Measurements from ENCODE around the gene CCDC127. TPM values are rescaled to one million over a fixed set of nuclear protein-coding genes. Genes with fewer than 3 reads are reported as not detected.

CCDC127 gene
- total RNA-seq, 1 experiment from 2014 or later = 24.1 TPM

DNA sequence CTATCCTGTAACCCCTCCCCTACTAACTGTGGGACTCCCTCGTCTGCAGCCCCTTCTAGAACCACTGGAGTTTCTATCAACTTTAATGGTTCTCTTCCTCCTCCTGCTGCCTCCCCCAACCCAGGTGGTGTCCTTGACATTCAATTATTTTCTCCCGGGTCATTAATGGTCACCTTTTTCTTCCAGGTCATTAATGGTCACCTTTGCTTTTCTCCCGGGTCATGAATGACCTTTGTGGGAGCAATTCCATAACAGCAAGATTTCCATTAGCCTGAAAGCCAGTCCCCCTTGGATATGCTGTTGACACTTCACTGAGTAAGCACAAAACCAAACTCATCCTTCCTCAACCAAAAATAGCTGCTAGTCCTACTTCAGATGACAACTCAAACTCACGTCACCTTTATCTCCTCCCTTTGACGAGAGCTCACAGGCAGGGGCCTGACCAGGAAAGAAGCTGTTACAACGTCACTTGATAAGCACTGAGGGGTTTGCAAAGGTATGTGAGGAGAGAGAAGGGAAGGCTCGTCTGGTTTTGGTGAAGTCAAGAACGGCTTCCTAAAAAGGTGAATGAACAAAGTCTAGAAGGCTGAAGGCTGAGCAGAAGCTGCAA, 10.9 kb downstream of the CCDC127 start:
- H3K4me1 ChIP-seq (replicated peaks; ENCODE audit: insufficient read depth) = no peaks in the 10 kb centered on the region
- DNase-seq = no peak
- H3K9me3 ChIP-seq (ENCODE audit: insufficient read depth, low read depth) = no peaks in the 10 kb centered on the region
- ChIA-PET CTCF (no interaction called here), POLR2A (ENCODE audit: unreplicated experiment) (no interaction called here)
- intact Hi-C loops (cut with micrococcal nuclease; ENCODE audit: unreplicated experiment) = no loop called here
- no peaks in the 10 kb centered on the region for H3K27me3 ChIP-seq (ENCODE audit: insufficient read depth, low read depth)
- H3K4me3 ChIP-seq = no peak overlapping the region
- peaks cover 40% of the 10 kb centered on the region for H4K20me1 ChIP-seq (ENCODE audit: insufficient read depth)
- BruUV-seq (replicated peaks) = no TSS peak
- no peak for TF ChIP-seq EZH2 (IDR thresholded peaks at IDR 0.05; ENCODE audit: low read depth)
- TF ChIP-seq, protein P1, sequence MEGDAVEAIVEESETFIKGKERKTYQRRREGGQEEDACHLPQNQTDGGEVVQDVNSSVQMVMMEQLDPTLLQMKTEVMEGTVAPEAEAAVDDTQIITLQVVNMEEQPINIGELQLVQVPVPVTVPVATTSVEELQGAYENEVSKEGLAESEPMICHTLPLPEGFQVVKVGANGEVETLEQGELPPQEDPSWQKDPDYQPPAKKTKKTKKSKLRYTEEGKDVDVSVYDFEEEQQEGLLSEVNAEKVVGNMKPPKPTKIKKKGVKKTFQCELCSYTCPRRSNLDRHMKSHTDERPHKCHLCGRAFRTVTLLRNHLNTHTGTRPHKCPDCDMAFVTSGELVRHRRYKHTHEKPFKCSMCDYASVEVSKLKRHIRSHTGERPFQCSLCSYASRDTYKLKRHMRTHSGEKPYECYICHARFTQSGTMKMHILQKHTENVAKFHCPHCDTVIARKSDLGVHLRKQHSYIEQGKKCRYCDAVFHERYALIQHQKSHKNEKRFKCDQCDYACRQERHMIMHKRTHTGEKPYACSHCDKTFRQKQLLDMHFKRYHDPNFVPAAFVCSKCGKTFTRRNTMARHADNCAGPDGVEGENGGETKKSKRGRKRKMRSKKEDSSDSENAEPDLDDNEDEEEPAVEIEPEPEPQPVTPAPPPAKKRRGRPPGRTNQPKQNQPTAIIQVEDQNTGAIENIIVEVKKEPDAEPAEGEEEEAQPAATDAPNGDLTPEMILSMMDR (conservative IDR thresholded peaks at IDR 0.05) = no peak
- no peaks in the 10 kb centered on the region for H3K9me2 ChIP-seq (ENCODE audit: insufficient read depth)
- H3K36me3 ChIP-seq (ENCODE audit: low read depth) = peaks cover 6% of the 10 kb centered on the region; the same call in 1 of the 2 replicates
- H2AFZ ChIP-seq = no peak overlapping the region
- H3F3A ChIP-seq (ENCODE audit: insufficient read depth, low read depth) = no peaks in the 10 kb centered on the region
- H3K27ac ChIP-seq = no peak overlapping the region
- peaks cover 22% of the 10 kb centered on the region for H3K79me2 ChIP-seq (ENCODE audit: low read depth)
- H3K4me2 ChIP-seq = no peak overlapping the region

DNA sequence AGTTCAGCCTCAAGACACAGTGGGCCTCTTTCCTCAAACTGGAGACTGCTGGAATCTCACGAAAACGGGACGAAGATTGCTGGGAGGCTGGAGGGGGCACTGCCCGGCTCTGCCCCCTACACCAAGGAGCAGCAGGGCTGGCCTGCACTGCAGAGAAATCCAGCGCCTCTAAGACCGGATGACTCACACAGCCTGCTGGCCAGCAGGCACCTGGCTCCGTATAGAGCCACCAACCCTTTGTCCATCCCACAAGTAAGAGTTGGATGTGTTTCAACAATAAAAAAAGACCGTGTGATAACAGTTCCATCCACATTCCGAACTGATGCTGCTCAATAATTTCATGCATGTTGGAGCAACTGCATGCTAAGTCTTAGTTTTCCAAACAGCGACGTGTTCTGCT, 11.5 kb downstream of the CCDC127 start:
- CTCF ChIA-PET = no interaction called here
- TF ChIP-seq, protein P1 (conservative IDR thresholded peaks at IDR 0.05) = no peak
- no peak for TF ChIP-seq EZH2 (IDR thresholded peaks at IDR 0.05; ENCODE audit: low read depth)
- Histone ChIP-seq H3K27ac (no peak overlapping the region), H4K20me1 (ENCODE audit: insufficient read depth) (peaks cover 40% of the 10 kb centered on the region), H3K4me1 (replicated peaks; ENCODE audit: insufficient read depth) (no peaks in the 10 kb centered on the region), H3K4me2 (no peak overlapping the region), H3K4me3 (no peak overlapping the region), H3K9me2 (ENCODE audit: insufficient read depth) (no peaks in the 10 kb centered on the region), H3K36me3 (ENCODE audit: low read depth) (peaks cover 6% of the 10 kb centered on the region; the same call in 1 of the 2 replicates), H3K27me3 (ENCODE audit: insufficient read depth, low read depth) (no peaks in the 10 kb centered on the region), H3K9me3 (ENCODE audit: insufficient read depth, low read depth) (no peaks in the 10 kb centered on the region), H3K79me2 (ENCODE audit: low read depth) (peaks cover 22% of the 10 kb centered on the region), H3F3A (ENCODE audit: insufficient read depth, low read depth) (no peaks in the 10 kb centered on the region), H2AFZ (no peak overlapping the region)
- POLR2A ChIA-PET (ENCODE audit: unreplicated experiment) = no interaction called here
- no peak for DNase-seq
- no TSS peak for BruUV-seq (replicated peaks)
- intact Hi-C loops (cut with micrococcal nuclease; ENCODE audit: unreplicated experiment) = no loop called here

DNA sequence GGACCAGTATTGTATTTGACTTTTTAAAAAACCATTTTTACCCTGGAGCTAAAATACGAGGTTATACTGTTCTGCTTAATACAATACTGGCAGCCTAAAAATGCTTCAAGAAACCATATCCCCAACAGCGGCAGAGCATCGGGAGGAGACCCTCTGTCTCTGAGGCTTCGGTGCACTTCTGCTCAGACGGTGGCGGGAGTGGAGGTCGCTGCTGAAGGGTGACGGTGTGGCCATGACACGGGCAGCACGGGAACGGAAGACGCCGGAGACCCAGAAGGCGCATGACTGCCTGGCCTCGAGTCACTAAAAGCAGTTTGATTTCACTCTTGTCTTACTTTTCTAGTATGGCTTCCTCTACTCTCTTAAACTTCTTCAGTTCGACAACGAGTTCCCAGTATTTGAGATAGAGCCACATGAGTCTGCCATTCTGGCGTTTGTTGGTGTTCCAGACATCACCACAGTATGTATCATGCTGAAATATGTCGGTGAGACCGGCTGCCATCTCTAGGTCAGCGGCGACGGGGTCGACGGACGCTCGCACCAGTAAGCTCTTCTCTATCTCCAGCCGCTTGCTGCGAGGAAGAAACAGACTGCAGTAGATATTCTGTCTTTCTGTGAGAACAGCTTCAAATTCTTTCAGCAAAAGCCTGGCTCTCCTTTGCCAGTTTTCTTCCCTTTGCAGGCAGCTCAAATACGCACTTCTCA, 12.8 kb downstream of the CCDC127 start:
- H3K27me3 ChIP-seq (ENCODE audit: insufficient read depth, low read depth) = no peaks in the 10 kb centered on the region
- H4K20me1 ChIP-seq (ENCODE audit: insufficient read depth) = peaks cover 42% of the 10 kb centered on the region
- H3K9me2 ChIP-seq (ENCODE audit: insufficient read depth) = no peaks in the 10 kb centered on the region
- H3K4me1 ChIP-seq (replicated peaks; ENCODE audit: insufficient read depth) = no peaks in the 10 kb centered on the region
- ChIA-PET POLR2A (ENCODE audit: unreplicated experiment) (no interaction called here), CTCF (no interaction called here)
- no peaks in the 10 kb centered on the region for H3K9me3 ChIP-seq (ENCODE audit: insufficient read depth, low read depth)
- H3K4me3 ChIP-seq = no peak overlapping the region
- H3K36me3 ChIP-seq (ENCODE audit: low read depth) = peaks cover 6% of the 10 kb centered on the region; the same call in 1 of the 2 replicates
- H3K79me2 ChIP-seq (ENCODE audit: low read depth) = peaks cover 19% of the 10 kb centered on the region
- TSS peak; percentile 11 for BruUV-seq (replicated peaks)
- H3F3A ChIP-seq (ENCODE audit: insufficient read depth, low read depth) = no peaks in the 10 kb centered on the region; the same call in 1 of the 2 replicates
- H2AFZ ChIP-seq = no peak overlapping the region
- no peak for TF ChIP-seq EZH2 (IDR thresholded peaks at IDR 0.05; ENCODE audit: low read depth)
- TF ChIP-seq, protein P1 (conservative IDR thresholded peaks at IDR 0.05) = no peak
- no peak overlapping the region for H3K27ac ChIP-seq
- intact Hi-C loops (cut with micrococcal nuclease; ENCODE audit: unreplicated experiment) = no loop called here
- H3K4me2 ChIP-seq = no peak overlapping the region
- no peak for DNase-seq

All from PC-9 (cell line).